Measurements from ENCODE around the gene PARVB.

The PARVB gene

GRCh38 chr22:44206330-44206645 is 182.2 kb downstream of the PARVB start:
- DNase-seq (ENCODE audit: insufficient read length, low spot score) = no peak
- no peak for TF ChIP-seq CTCF (IDR thresholded peaks at IDR 0.05; ENCODE audit: insufficient read depth, missing control alignments)
- FAIRE-seq = no peak

GRCh38 chr22:44206696-44207095 is 182.6 kb downstream of the PARVB start:
- FAIRE-seq (no peak), DNase-seq (ENCODE audit: insufficient read length, low spot score) (no peak)
- TF ChIP-seq CTCF (IDR thresholded peaks at IDR 0.05; ENCODE audit: insufficient read depth, missing control alignments) = no peak

- FAIRE-seq (no peak), DNase-seq (ENCODE audit: insufficient read length, low spot score) (no peak)
- no peak for TF ChIP-seq CTCF (IDR thresholded peaks at IDR 0.05; ENCODE audit: insufficient read depth, missing control alignments)
These were observed 183.3 kb downstream of the PARVB start for GRCh38 chr22:44207173-44207980.

GRCh38 chr22:44207981-44208317 is 183.8 kb downstream of the PARVB start:
- FAIRE-seq = no peak
- no peak for TF ChIP-seq CTCF (IDR thresholded peaks at IDR 0.05; ENCODE audit: insufficient read depth, missing control alignments)
- DNase-seq (ENCODE audit: insufficient read length, low spot score) = no peak

DNA sequence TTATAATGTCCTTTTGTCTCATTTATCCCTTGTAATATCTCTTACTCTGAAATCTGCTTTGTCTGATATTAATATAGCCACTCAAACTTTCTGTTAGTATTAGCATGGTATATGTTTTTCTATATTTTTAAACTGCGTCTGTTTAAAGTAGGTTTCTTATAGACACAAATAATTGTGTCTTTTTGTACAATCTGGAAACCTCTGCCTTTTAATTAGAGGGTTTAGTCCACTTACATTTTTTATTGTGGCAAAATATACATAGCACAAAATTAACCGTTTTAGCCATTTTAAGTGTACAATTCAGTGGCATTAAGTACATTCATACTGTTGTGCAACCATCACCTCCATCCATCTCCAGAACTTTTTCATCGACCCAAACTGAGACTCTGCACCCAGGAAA is 185.2 kb downstream of the PARVB start:
- DNase-seq (ENCODE audit: insufficient read length, low spot score) (no peak), FAIRE-seq (no peak)
- TF ChIP-seq CTCF (IDR thresholded peaks at IDR 0.05; ENCODE audit: insufficient read depth, missing control alignments) = no peak

DNA sequence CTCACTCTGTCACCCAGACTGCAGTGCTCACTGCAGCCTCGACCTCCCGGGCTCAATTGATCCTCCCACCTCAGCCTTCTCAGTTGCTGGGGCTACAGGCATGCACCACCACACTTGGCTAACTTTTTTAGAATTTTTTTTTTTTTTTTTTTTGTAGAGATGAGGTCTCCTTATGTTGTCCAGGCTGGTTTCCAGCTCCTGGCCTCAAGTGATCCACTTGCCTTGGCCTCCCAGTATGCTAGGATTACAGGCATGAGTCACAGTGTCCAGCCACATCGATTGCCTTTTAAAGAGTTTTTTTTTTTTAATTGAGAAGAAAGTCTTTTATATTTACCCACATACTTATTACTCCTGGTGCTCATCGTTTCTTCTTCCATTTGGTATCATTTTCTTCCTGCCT is 186.6 kb downstream of the PARVB start:
- DNase-seq (ENCODE audit: insufficient read length, low spot score) (no peak), FAIRE-seq (no peak)
- no peak for TF ChIP-seq CTCF (IDR thresholded peaks at IDR 0.05; ENCODE audit: insufficient read depth, missing control alignments)

DNA sequence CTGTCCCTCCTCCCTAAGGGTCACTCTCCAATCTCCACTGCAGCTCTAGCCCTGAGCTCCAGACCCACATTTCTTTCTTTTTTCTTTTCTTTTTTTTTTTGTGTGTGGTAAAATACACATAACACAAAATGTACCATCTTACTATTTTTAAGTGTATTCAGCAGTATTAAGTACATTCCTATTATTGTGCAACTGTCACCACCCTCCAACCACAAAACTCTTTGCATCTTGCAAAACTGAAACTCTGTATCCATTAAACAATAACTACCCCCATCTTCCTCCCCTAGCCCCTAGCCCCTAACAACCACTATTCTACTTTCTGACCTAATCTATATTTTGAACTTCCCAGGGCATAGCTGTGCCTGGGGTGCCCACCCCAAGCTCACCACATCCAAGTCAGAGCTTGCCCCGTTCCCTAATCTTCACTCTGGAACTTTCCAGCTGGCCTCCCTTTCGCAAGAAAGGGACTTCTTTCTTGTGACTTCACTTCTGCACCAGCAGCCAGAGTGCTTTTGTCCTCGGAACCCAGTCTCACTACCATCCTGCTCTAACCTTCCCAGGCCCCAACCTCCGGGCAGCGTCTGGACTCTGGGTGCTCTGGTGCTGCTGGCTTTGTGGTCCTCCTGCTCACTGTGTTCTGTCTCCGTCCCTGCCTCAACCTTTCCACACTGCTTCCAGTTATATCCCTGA is 187.3 kb downstream of the PARVB start:
- DNase-seq (ENCODE audit: insufficient read length, low spot score) = no peak
- FAIRE-seq = no peak
- TF ChIP-seq CTCF (IDR thresholded peaks at IDR 0.05; ENCODE audit: insufficient read depth, missing control alignments) = no peak
